Measurements from ENCODE around the gene CARMIL1. TPM values are rescaled to one million over a fixed set of nuclear protein-coding genes. Genes with fewer than 3 reads are reported as not detected.

CARMIL1 gene
- total RNA-seq, 2 donors from 2014 or later, result 28.7 to 31.6 TPM

DNA sequence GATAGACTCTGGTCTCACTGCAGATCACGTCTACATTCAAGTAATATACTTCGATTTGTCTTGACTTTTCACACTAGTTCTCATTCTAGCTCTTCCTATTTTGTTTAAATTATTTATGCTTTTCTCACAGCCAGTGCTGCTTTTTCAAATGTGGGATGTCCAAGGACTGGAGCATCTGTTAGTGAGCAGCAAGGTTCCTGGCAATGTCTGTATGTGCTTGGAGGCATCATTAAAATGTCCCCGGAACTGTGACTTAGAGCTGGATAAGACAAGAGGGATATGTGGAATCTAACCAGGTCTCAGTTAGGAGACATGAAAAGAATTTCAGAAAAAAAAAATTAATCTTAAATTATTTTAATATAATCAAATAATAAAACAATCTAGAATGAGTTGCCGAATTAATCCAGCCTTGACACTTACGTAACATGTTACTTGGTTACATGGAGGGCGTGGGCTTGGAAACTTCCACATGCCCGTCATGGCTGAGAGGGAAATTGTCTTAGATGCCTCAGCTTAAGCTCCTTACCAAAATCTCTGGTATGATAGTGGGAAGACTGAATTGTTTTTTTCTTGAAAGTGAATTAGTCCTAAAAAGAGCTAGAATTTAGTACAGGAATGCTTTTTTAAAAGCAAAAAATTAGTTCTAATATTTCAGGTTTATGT lies 21.4 kb upstream of the CARMIL1 start:
- Histone ChIP-seq H3K9ac (ENCODE audit: extremely low read depth, low read length, poor library complexity, severe bottlenecking) (no peak overlapping the region), H3K36me3 (ENCODE audit: control insufficient read depth, insufficient read depth, low read length) (no peaks in the 10 kb centered on the region), H3K4me3 (ENCODE audit: low read length) (no peak overlapping the region), H3K9me3 (ENCODE audit: control insufficient read depth, low read length) (no peaks in the 10 kb centered on the region), H3K27me3 (ENCODE audit: control insufficient read depth, insufficient read depth, low read length, poor library complexity, severe bottlenecking) (no peaks in the 10 kb centered on the region), H3K4me1 (ENCODE audit: control insufficient read depth, insufficient read depth, low read length) (no peaks in the 10 kb centered on the region), H3K27ac (ENCODE audit: low read depth, low read length) (no peak overlapping the region)
- H3K36me3 Mint-ChIP-seq (ENCODE audit: low read depth), result no peaks in the 10 kb centered on the region
- no peak for DNase-seq
- H3K27me3 Mint-ChIP-seq (ENCODE audit: insufficient read depth), result no peaks in the 10 kb centered on the region
- no peaks in the 10 kb centered on the region for H3K4me1 Mint-ChIP-seq
- H3K27ac Mint-ChIP-seq, result no peak overlapping the region
- 89% methylated on average over 5 to 7 of the region's 7 CpGs for WGBS, 2 experiments (ENCODE audit: insufficient coverage in 1 of 2, insufficient read length in 1 of 2)
- TF ChIP-seq CTCF (conservative IDR thresholded peaks at IDR 0.05), result no peak
- H3K9me3 Mint-ChIP-seq, result no peaks in the 10 kb centered on the region
- no peak overlapping the region for H3K4me3 Mint-ChIP-seq

DNA sequence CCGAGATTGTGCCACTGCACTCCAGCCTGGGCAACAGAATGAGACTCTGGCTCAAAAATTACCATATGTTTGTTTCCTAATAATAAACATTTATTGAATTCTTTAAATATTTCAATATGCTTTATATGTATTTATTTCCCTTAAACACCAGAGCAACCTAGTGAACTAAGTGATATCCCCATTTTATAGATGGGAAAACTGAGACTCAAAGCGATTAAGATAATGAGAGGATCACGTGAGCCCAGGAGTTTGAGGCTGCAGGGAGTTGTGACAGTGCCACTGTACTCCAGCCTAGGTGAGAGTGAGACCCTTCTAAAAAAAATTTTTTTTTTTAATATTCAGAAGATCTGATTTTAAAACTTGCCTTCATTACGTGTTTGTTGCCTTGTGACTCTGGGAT lies 19.4 kb upstream of the CARMIL1 start:
- no peaks in the 10 kb centered on the region for H3K9me3 Mint-ChIP-seq
- Histone ChIP-seq H3K27me3 (ENCODE audit: control insufficient read depth, insufficient read depth, low read length, poor library complexity, severe bottlenecking) (no peaks in the 10 kb centered on the region), H3K9ac (ENCODE audit: extremely low read depth, low read length, poor library complexity, severe bottlenecking) (no peak overlapping the region), H3K9me3 (ENCODE audit: control insufficient read depth, low read length) (no peaks in the 10 kb centered on the region), H3K4me1 (ENCODE audit: control insufficient read depth, insufficient read depth, low read length) (no peaks in the 10 kb centered on the region), H3K27ac (ENCODE audit: low read depth, low read length) (no peak overlapping the region), H3K4me3 (ENCODE audit: low read length) (no peak overlapping the region), H3K36me3 (ENCODE audit: control insufficient read depth, insufficient read depth, low read length) (no peaks in the 10 kb centered on the region)
- TF ChIP-seq CTCF (conservative IDR thresholded peaks at IDR 0.05), result no peak
- no peaks in the 10 kb centered on the region for H3K27me3 Mint-ChIP-seq (ENCODE audit: insufficient read depth)
- no peak overlapping the region for H3K27ac Mint-ChIP-seq
- DNase-seq, result no peak
- no peaks in the 10 kb centered on the region for H3K36me3 Mint-ChIP-seq (ENCODE audit: low read depth)
- H3K4me3 Mint-ChIP-seq, result no peak overlapping the region
- no peaks in the 10 kb centered on the region for H3K4me1 Mint-ChIP-seq
- 94 to 98% methylated on average over 3 to 4 of the region's 4 CpGs for WGBS, 2 experiments (ENCODE audit: insufficient coverage in 1 of 2, insufficient read length in 1 of 2)

GRCh38 chr6:25263657-25264056 lies 15.5 kb upstream of the CARMIL1 start:
- H3K36me3 Mint-ChIP-seq (ENCODE audit: low read depth), result no peaks in the 10 kb centered on the region
- no peak overlapping the region for H3K4me3 Mint-ChIP-seq
- Histone ChIP-seq H3K9ac (ENCODE audit: extremely low read depth, low read length, poor library complexity, severe bottlenecking) (no peak overlapping the region), H3K36me3 (ENCODE audit: control insufficient read depth, insufficient read depth, low read length) (no peaks in the 10 kb centered on the region), H3K4me1 (ENCODE audit: control insufficient read depth, insufficient read depth, low read length) (peaks cover 2% of the 10 kb centered on the region), H3K27me3 (ENCODE audit: control insufficient read depth, insufficient read depth, low read length, poor library complexity, severe bottlenecking) (no peaks in the 10 kb centered on the region), H3K4me3 (ENCODE audit: low read length) (no peak overlapping the region), H3K9me3 (ENCODE audit: control insufficient read depth, low read length) (no peaks in the 10 kb centered on the region), H3K27ac (ENCODE audit: low read depth, low read length) (no peak overlapping the region)
- H3K9me3 Mint-ChIP-seq, result no peaks in the 10 kb centered on the region
- DNase-seq, result no peak
- no peak overlapping the region for H3K27ac Mint-ChIP-seq
- H3K4me1 Mint-ChIP-seq, result peaks cover 5% of the 10 kb centered on the region
- TF ChIP-seq CTCF (conservative IDR thresholded peaks at IDR 0.05), result no peak
- WGBS, 2 experiments (ENCODE audit: insufficient coverage in 1 of 2, insufficient read length in 1 of 2), result 78% methylated on average over 2 of the region's 2 CpGs; no CpG with 5 or more reads in 1 of the 2 experiments
- H3K27me3 Mint-ChIP-seq (ENCODE audit: insufficient read depth), result no peaks in the 10 kb centered on the region

Measured in endodermal cell (in vitro differentiated cells).